CD4-positive, alpha-beta T cell treated with Interleukin-15 for 4 hours (primary cell): ENCODE results near the gene CERT1.
"Not testable (repeated sequence)": the region's sequence is repeated elsewhere in the genome, so short reads cannot be mapped to it uniquely, and the experiment has no call there.

ENCODE experiments used
- DNase-seq: peaks from one replicate; pipeline ENCODE4 v3.0.0-alpha.2; 2020; ENCODE audit warnings: low spot score

The CERT1 gene

GRCh38 chr5:75341934-75342333, 169.5 kb downstream of the CERT1 start:
- no peak for DNase-seq

GRCh38 chr5:75340714-75341478, 170.5 kb downstream of the CERT1 start:
- no peak for DNase-seq

- no peak for DNase-seq
These were observed 173.0 kb downstream of the CERT1 start for GRCh38 chr5:75338408-75338807.

GRCh38 chr5:75337366-75338021, 173.9 kb downstream of the CERT1 start:
- DNase-seq: peak; percentile 2

GRCh38 chr5:75336615-75337336, 174.7 kb downstream of the CERT1 start, which contains the start of gene HMGCR:
Gene HMGCR, plus strand, starts transcription at chr5:75337220. Its CDS starts 5,386 bp downstream, at chr5:75342606.
- DNase-seq: peak; percentile 97

GRCh38 chr5:75335952-75336614, 175.3 kb downstream of the CERT1 start:
- DNase-seq: peak; percentile 3

- DNase-seq: no peak
These were observed 175.9 kb downstream of the CERT1 start for GRCh38 chr5:75335486-75335885.

GRCh38 chr5:75334413-75334812, 177.0 kb downstream of the CERT1 start:
- DNase-seq: not testable (repeated sequence)

GRCh38 chr5:75333759-75334158, 177.7 kb downstream of the CERT1 start:
- DNase-seq: not testable (repeated sequence)

GRCh38 chr5:75331095-75332090, 180.0 kb downstream of the CERT1 start:
- DNase-seq: no peak

GRCh38 chr5:75330404-75330803, 181.0 kb downstream of the CERT1 start:
- no peak for DNase-seq
